ENCODE data around the gene ZNF558.
"Not testable (repeated sequence)": the region's sequence is repeated elsewhere in the genome, so short reads cannot be mapped to it uniquely, and the experiment has no call there.

The ZNF558 gene

GRCh38 chr19:8794823-8795222 lies 37.3 kb downstream of the ZNF558 start:
- no peak for DNase-seq

- not testable (repeated sequence) for DNase-seq
Measured at GRCh38 chr19:8773587-8773986, 58.5 kb downstream of the ZNF558 start.

- not testable (repeated sequence) for DNase-seq
Measured at GRCh38 chr19:8769265-8769664, 62.8 kb downstream of the ZNF558 start.

GRCh38 chr19:8767257-8767656 lies 64.8 kb downstream of the ZNF558 start:
- DNase-seq = not testable (repeated sequence)

All from T1000 (cell line).